MCF 10A (cell line): ENCODE measurements around the gene NPFF. TPM values are rescaled to one million over a fixed set of nuclear protein-coding genes. Genes with fewer than 3 reads are reported as not detected.

Experiments
- BruUV-seq: library from RNA; stranded (reverse); fragments of 400-500 nt; replicated peaks from 2 replicates; lab custom pipeline; 2021; lab: Mats Ljungman, UMichigan
- CTCF ChIA-PET: fragments of 300-600 bp; sonication (Branson Sonifier 250); formaldehyde crosslinking; extraction: SDS; loops from one replicate; lab custom pipeline; 2021; ENCODE audit warnings: antibody characterized with exemption, inconsistent platforms; lab: Yijun Ruan, JAX
- POLR2A ChIA-PET: fragments of 300-600, 350-650 bp; sonication (Branson Sonifier 250); formaldehyde crosslinking; extraction: SDS; loops from one replicate; lab custom pipeline; 2020; ENCODE audit warnings: antibody characterized with exemption, inconsistent platforms; lab: Yijun Ruan, JAX
- DNase-seq: peaks from one replicate; pipeline ENCODE4 v3.0.0-alpha.2; 2018; ENCODE audit not compliant: unreplicated experiment
- H3K27ac Mint-ChIP-seq: one replicate; pipeline ENCODE4 v1.8.0; 2022; ENCODE audit warnings: mild to moderate bottlenecking, low read depth, mixed read lengths; ENCODE audit not compliant: unreplicated experiment
- H3K27me3 Mint-ChIP-seq: one replicate; pipeline ENCODE4 v1.8.0; 2022; ENCODE audit warnings: mixed read lengths; ENCODE audit not compliant: insufficient read depth, unreplicated experiment
- H3K36me3 Mint-ChIP-seq: one replicate; pipeline ENCODE4 v1.8.0; 2022; ENCODE audit warnings: mild to moderate bottlenecking, moderate library complexity, mixed read lengths; ENCODE audit not compliant: insufficient read depth, unreplicated experiment
- H3K4me1 Mint-ChIP-seq: one replicate; pipeline ENCODE4 v1.8.0; 2022; ENCODE audit warnings: mixed read lengths; ENCODE audit not compliant: insufficient read depth, unreplicated experiment
- H3K4me3 Mint-ChIP-seq: one replicate; pipeline ENCODE4 v1.8.0; 2022; ENCODE audit warnings: mild to moderate bottlenecking, moderate library complexity, mixed read lengths; ENCODE audit not compliant: unreplicated experiment
- H3K9me3 Mint-ChIP-seq: one replicate; pipeline ENCODE4 v1.8.0; 2022; ENCODE audit warnings: mixed read lengths; ENCODE audit not compliant: unreplicated experiment
- CTCF ChIP-seq: fragments of 200-600 bp; IDR thresholded peaks from one replicate; pipeline ENCODE4 v1.8.0; 2022; ENCODE audit warnings: antibody characterized with exemption, mild to moderate bottlenecking; ENCODE audit not compliant: unreplicated experiment
- intact Hi-C: fragments of 100-400 bp; cut with micrococcal nuclease; formaldehyde crosslinking; loops from 2 replicates; pipeline ENCODE4 v1.14.1; 2022
- total RNA-seq: library from RNA; stranded (reverse); gene quantifications from 2 replicates; pipeline ENCODE4 v1.2.3, GENCODE V29; 2022

The NPFF gene
- total RNA-seq, 1 experiment from 2014 or later, result not detected

GRCh38 chr12:53483979-53484377, 23.3 kb downstream of the NPFF start:
- CTCF ChIA-PET, result interaction anchor here (1.0 to 2.2 kb wide), 2 partner anchors 11 to 24 kb away, joined by 3 to 14 read pairs; partner anchors contain the start of gene NPFF
- POLR2A ChIA-PET, result interaction anchor here (0.6 to 7.1 kb wide), 11 partner anchors 8 to 480 kb away, joined by 3 to 53 read pairs (median 5); partner anchors contain the start of genes AAAS, MAP3K12 and TARBP2
- Mint-ChIP-seq H3K9me3 (no peaks in the 10 kb centered on the region), H3K27me3 (no peaks in the 10 kb centered on the region), H3K36me3 (peaks cover 74% of the 10 kb centered on the region), H3K27ac (no peak overlapping the region), H3K4me3 (no peak overlapping the region), H3K4me1 (peaks cover 4% of the 10 kb centered on the region)
- no peak for TF ChIP-seq CTCF
- DNase-seq, result no peak
- no TSS peak for BruUV-seq
- intact Hi-C loops, result no loop called here

GRCh38 chr12:53483225-53483978, 23.9 kb downstream of the NPFF start:
- Mint-ChIP-seq H3K9me3 (no peaks in the 10 kb centered on the region), H3K36me3 (peaks cover 79% of the 10 kb centered on the region), H3K27me3 (no peaks in the 10 kb centered on the region), H3K27ac (no peak overlapping the region), H3K4me3 (no peak overlapping the region), H3K4me1 (peaks cover 4% of the 10 kb centered on the region)
- intact Hi-C loops, result no loop called here
- DNase-seq, result no peak
- ChIA-PET CTCF (interaction anchor here (1.0 to 2.2 kb wide), 2 partner anchors 10 to 25 kb away, joined by 3 to 14 read pairs; partner anchors contain the start of gene NPFF), POLR2A (interaction anchor here (0.6 to 7.1 kb wide), 13 partner anchors 8 to 480 kb away, joined by 3 to 53 read pairs (median 5); partner anchors contain the start of genes AAAS, MAP3K12 and TARBP2)
- TF ChIP-seq CTCF, result no peak
- no TSS peak for BruUV-seq

- H3K36me3 Mint-ChIP-seq, result peaks cover 86% of the 10 kb centered on the region
- TF ChIP-seq CTCF, result no peak
- H3K27ac Mint-ChIP-seq, result no peak overlapping the region
- H3K27me3 Mint-ChIP-seq, result no peaks in the 10 kb centered on the region
- no peaks in the 10 kb centered on the region for H3K9me3 Mint-ChIP-seq
- H3K4me1 Mint-ChIP-seq, result peaks cover 4% of the 10 kb centered on the region
- H3K4me3 Mint-ChIP-seq, result no peak overlapping the region
- ChIA-PET CTCF (interaction anchor here (0.7 to 2.2 kb wide), 2 partner anchors 11 to 25 kb away, joined by 3 to 14 read pairs; partner anchors contain the start of gene NPFF), POLR2A (interaction anchor here (0.6 to 7.1 kb wide), 13 partner anchors 9 to 299 kb away, joined by 3 to 53 read pairs (median 5); partner anchors contain the start of genes AAAS, MAP3K12 and TARBP2)
- BruUV-seq, result no TSS peak
- intact Hi-C loops, result no loop called here
- DNase-seq, result no peak
Observed at GRCh38 chr12:53482626-53483168, 24.6 kb downstream of the NPFF start.
